ENCODE measurements around the gene BAZ1A.

DNA sequence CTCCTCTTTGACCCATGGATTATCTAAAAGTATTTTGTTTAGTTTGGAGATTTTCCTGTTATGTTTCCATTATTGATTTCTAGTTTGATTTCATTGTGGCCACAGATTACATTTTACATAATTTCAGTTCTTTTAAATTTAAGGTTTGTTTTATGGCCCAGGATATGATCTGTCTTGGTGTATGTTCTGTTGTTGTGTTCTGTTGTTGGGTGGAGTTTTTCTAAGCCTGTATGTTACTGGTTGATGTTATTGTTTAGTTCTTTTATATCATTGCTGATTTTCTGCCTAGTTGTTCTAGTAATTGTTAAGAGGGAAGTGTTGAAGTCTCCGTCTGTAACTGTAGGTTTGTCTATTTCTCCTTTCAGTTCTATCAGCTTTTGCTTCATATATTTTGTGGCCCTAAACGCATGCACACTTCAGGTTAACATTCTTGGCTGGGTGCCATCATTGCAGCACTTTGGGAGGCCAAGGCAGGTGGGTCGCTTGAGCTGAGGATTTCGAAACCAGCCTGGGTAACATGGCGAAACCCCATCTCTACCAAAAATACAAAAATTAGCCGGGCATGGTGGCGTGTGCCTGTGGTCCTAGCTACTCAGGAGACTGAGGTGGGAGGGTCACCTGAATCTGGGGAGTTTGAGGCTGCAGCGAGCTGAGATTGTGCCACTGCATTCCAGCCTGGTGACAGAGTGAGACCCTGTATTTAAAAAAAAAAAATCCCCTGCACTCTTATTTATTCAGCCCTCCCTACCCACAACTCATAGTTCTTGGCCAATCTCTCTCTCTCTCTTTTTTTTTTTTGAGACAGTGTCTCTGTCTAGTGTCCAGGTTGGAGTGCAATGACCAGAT is 132.7 kb downstream of the BAZ1A start:
- TF ChIP-seq, protein P1, sequence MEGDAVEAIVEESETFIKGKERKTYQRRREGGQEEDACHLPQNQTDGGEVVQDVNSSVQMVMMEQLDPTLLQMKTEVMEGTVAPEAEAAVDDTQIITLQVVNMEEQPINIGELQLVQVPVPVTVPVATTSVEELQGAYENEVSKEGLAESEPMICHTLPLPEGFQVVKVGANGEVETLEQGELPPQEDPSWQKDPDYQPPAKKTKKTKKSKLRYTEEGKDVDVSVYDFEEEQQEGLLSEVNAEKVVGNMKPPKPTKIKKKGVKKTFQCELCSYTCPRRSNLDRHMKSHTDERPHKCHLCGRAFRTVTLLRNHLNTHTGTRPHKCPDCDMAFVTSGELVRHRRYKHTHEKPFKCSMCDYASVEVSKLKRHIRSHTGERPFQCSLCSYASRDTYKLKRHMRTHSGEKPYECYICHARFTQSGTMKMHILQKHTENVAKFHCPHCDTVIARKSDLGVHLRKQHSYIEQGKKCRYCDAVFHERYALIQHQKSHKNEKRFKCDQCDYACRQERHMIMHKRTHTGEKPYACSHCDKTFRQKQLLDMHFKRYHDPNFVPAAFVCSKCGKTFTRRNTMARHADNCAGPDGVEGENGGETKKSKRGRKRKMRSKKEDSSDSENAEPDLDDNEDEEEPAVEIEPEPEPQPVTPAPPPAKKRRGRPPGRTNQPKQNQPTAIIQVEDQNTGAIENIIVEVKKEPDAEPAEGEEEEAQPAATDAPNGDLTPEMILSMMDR (IDR thresholded peaks at IDR 0.05) = no peak
- TF ChIP-seq POLR2A (IDR thresholded peaks at IDR 0.05) = no peak

All from heart left ventricle (tissue), 13 donors.